Stimulated activated naive CD4-positive, alpha-beta T cell treated with Interleukin-2 at 50 U/mL for 16 hours (primary cell): ENCODE measurements around the gene TSPAN32.
"Not testable (repeated sequence)": the region's sequence is repeated elsewhere in the genome, so short reads cannot be mapped to it uniquely, and the experiment has no call there.

Source experiments
- DNase-seq: peaks from one replicate; lab custom pipeline; 2025; lab: John Stamatoyannopoulos, UW

TSPAN32 gene

GRCh38 chr11:2316169-2316962 lies 14.6 kb downstream of the TSPAN32 start:
- DNase-seq: no peak

GRCh38 chr11:2316963-2317244 lies 15.1 kb downstream of the TSPAN32 start:
- DNase-seq: no peak

GRCh38 chr11:2317354-2318050 lies 15.7 kb downstream of the TSPAN32 start:
- no peak for DNase-seq

GRCh38 chr11:2318123-2318522 lies 16.3 kb downstream of the TSPAN32 start:
- no peak for DNase-seq

GRCh38 chr11:2318707-2319106 lies 16.9 kb downstream of the TSPAN32 start:
- no peak for DNase-seq

GRCh38 chr11:2319791-2320472 lies 18.1 kb downstream of the TSPAN32 start:
- DNase-seq: no peak

DNA sequence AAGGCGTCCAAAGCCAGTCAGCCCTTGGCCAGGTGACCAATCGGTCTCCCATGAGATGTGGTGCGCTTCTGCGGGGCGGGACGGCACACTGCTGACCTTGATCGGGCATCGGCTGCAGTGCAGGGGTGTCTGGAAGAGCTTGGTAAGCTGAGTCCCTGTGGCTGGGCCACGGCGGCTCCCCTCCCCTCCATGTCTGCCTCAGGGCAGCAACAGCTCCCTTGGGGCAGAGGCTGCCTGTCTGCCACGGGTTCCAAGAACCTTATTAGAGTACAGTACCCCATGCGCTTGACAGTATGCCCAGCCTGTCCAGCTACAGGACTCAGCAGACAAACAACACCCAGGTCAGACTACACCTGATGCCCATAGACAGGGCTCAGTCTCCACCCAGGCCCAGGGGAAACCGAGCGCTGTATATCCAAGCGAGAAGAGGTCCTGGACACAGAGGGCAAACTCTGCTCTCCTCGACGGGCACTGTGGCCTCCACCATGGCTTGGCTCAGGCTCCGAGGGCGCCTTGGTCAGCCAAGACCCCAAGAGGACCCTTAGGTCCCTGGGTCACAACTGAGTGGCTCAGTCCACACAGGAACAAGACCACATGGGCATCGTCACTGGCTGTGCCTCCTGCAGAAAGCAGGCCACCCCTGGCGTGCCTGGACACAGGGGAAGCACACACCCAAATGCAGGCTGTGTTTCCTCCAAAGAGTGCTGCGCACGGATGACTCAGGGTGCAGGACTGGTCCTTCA lies 18.9 kb downstream of the TSPAN32 start:
- no peak for DNase-seq

GRCh38 chr11:2321311-2321683 lies 19.5 kb downstream of the TSPAN32 start:
- no peak for DNase-seq

GRCh38 chr11:2325123-2325522 lies 23.3 kb downstream of the TSPAN32 start:
- no peak for DNase-seq

DNA sequence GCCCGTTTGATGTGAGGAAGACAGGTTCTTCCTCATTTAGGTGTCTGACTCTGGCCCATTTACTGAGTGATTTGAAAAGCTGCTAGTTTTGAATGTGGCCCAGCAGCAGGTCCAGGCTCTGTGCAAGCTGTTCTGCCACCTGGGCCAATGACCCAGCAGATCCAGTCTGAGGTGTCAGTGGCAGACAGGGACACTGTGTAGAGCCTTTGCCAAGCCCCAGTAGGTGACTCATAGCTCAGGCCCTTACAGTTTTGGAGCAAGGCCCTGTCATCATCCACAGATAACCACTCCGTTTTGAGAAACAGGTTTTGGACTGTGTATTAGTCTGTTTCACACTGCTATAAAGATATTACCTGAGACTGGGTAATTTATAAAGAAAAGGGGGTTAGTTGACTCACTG lies 23.9 kb downstream of the TSPAN32 start:
- DNase-seq: no peak

DNA sequence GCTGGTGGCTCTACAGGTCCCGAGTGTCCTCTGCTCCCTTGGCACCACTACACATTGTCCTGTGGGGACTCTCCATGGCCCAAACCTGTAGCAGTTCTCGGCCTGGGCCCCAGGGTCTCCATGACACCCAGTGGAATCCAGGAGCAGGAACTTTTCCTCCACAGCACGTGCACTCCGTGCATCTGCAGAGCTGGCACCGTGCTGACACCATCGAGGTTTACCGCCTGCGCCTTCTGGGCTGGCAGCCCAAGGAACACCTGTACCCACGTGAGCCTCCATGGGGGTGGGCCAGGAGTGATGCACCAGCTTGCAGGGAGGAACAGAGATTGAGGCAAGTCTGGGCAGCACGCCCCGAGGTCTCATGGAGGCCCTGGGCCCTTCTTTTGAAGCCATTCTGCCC lies 25.2 kb downstream of the TSPAN32 start:
- DNase-seq: no peak

DNA sequence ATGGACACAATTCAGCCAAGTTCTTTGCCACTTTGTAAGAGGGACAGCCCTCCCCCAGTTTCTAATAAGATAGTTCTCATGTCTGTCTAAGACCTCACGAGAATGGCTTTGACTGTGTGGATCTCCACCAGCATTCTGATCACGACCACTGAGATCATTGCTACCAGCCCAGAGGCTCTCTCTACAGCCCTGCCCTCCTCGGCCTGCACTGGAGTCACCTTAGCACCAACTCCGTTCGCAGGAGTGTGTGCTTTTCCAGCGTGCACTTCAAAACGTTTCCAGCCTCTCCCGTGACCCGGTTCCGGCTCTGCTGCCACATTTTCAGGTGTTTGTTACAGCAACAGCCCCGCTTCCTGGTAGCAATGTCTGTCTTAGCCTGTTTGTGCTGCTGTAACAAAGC lies 26.2 kb downstream of the TSPAN32 start:
- no peak for DNase-seq

DNA sequence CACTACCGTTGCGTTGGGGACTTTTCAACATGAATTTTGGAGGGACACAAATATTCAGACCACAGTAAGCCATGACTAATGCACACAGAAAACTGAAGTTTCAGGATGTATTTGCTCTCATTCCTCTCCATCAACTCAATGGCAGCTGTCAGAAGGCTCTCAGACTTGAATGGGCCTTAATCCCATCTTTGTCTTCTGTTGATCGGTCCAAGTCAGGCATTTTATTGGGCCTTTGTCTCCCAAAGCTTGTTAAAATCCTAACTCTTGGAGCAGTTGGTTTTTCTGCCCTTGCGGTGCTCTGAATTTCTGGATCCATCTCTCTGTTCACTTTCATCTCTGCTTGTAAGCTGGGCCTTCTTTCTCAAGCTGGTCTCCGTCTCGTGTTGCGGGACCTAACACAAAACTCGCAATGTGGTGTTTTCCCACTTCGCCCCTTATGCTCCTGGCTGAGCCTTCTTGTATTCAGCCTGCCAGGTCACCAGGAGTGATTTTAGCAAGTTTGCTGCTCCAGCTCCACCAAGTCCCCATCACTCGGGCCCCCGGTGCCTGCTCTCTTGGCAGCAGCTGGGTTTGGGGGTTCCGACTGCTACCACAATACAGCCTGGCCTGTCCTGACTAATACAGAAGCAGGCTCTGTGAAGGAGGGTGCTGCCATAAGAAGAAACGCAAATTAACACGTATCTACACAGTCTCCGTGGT lies 27.0 kb downstream of the TSPAN32 start:
- no peak for DNase-seq

DNA sequence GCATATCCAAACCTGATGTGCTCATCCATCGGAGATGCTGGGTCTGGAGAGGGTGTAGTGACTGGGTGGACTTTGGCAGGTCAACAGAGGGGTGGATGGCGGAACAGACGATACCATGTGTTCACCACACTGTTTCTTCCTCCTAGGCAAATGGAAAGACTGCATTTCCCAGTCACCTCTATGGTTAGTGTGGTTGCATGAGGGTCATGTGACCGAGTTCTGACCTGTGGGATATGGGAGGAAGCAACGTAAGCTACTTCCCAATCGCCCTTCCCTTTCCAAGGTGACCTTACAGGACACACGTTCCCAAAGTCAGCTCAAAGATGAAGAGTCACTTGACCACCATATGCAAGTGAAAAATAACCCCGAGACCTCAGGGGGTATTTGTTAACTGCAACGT lies 27.7 kb downstream of the TSPAN32 start:
- DNase-seq: no peak

GRCh38 chr11:2330696-2331095 lies 28.9 kb downstream of the TSPAN32 start:
- DNase-seq: no peak

GRCh38 chr11:2331404-2331803 lies 29.6 kb downstream of the TSPAN32 start:
- DNase-seq: no peak

- DNase-seq: not testable (repeated sequence)
Observed at GRCh38 chr11:2332569-2332968, 30.8 kb downstream of the TSPAN32 start.

DNA sequence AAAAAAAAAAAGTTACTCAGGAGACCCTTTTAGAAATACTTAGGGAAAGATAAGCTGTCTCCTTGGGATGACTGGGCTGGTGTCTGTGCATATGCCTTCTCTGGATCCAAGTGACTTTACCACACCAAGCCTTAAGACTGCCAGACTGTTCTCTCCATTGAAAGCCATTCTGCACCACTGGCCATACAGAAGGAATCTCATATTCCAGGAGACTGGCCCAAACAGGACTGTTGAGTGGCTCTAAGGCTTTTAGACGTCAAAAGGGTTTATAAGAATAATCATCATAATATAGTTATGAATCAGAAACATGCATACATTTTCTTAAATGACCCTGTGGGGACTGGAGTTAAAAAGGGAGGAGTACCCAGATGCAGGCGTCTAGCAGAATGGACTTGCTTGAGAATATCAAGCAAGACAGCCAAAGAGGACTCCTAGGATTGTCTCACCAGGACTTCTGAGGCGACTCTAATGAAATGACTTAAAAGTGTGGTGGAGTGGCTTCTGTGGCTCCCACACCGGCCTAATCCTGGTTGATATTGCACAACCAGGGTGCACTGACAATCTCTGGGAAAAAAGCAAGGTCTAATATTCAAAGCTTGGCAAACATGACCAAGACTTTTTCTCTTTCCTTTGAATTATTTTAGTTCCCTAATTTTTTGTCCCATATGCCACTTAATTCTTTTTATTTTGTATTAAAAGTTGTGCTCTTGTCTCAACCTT lies 31.8 kb downstream of the TSPAN32 start:
- not testable (repeated sequence) for DNase-seq

- not testable (repeated sequence) for DNase-seq
Observed at GRCh38 chr11:2335286-2335685, 33.5 kb downstream of the TSPAN32 start.

DNA sequence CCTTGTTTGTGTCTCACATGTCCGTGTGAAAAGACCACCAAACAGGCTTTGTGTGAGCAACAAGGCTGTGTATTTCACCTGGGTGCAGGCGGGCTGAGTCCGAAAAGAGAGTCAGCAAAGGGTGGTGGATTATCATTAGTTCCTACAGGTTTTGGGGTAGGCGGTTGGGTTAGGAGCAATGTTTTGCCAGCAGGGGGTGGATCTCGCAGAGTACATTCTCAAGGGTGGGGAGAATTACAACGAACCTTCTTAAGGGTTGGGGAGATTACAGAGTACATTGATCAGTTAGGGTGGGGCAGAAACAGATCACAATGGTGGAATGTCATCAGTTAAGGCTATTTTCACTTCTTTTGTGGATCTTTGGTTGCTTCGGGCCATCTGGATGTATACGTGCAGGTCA lies 36.9 kb downstream of the TSPAN32 start:
- DNase-seq: not testable (repeated sequence)

- no peak for DNase-seq
Observed at GRCh38 chr11:2342557-2342956, 40.7 kb downstream of the TSPAN32 start.
